Bone marrow (tissue), 2 donors: ENCODE results near the gene SLC26A11.
"Not testable (repeated sequence)": the region's sequence is repeated elsewhere in the genome, so short reads cannot be mapped to it uniquely, and the experiment has no call there.

Experiments used
- DNase-seq, 2 donors: peaks; one replicate each; lab custom pipeline; 2025; lab: John Stamatoyannopoulos, UW

SLC26A11 gene

GRCh38 chr17:80243526-80244433, 23.6 kb downstream of the SLC26A11 start:
- no peak for DNase-seq

- not testable (repeated sequence) for DNase-seq
Observed at GRCh38 chr17:80244448-80244847, 24.2 kb downstream of the SLC26A11 start.

- no peak for DNase-seq
Observed at GRCh38 chr17:80244871-80245509, 24.8 kb downstream of the SLC26A11 start.

GRCh38 chr17:80245566-80246265, 25.5 kb downstream of the SLC26A11 start:
- DNase-seq, result no peak

- no peak for DNase-seq
Observed at GRCh38 chr17:80246266-80246681, 26.0 kb downstream of the SLC26A11 start.

- DNase-seq, result no peak
Observed at GRCh38 chr17:80246726-80247125, 26.5 kb downstream of the SLC26A11 start.

- no peak for DNase-seq
Observed at GRCh38 chr17:80247561-80247960, 27.3 kb downstream of the SLC26A11 start.

- no peak for DNase-seq
Observed at GRCh38 chr17:80248001-80248893, 28.0 kb downstream of the SLC26A11 start.

- DNase-seq, result no peak
Observed at GRCh38 chr17:80248894-80249710, 28.9 kb downstream of the SLC26A11 start.

- no peak for DNase-seq
Observed at GRCh38 chr17:80251966-80252365, 31.7 kb downstream of the SLC26A11 start.

GRCh38 chr17:80252871-80253270, 32.6 kb downstream of the SLC26A11 start:
- DNase-seq, result peak; percentile 20 to 49

GRCh38 chr17:80253631-80254395, 33.6 kb downstream of the SLC26A11 start:
- no peak for DNase-seq

GRCh38 chr17:80254396-80255251, 34.4 kb downstream of the SLC26A11 start:
- peak; percentile 26 to 80 for DNase-seq

GRCh38 chr17:80256034-80256350, 35.8 kb downstream of the SLC26A11 start:
- no peak for DNase-seq

- no peak for DNase-seq
Observed at GRCh38 chr17:80257716-80258213, 37.5 kb downstream of the SLC26A11 start.

- not testable (repeated sequence) for DNase-seq
Observed at GRCh38 chr17:80258296-80258695, 38.1 kb downstream of the SLC26A11 start.

- no peak for DNase-seq
Observed at GRCh38 chr17:80259457-80260068, 39.3 kb downstream of the SLC26A11 start.

GRCh38 chr17:80260069-80260535, 39.9 kb downstream of the SLC26A11 start:
- peak; percentile 1 to 48 for DNase-seq
